ENCODE data around the gene FREM3.
"Not testable (repeated sequence)": the region's sequence is repeated elsewhere in the genome, so short reads cannot be mapped to it uniquely, and the experiment has no call there.

FREM3 gene

GRCh38 chr4:143700416-143701352 is at the start of gene FREM3:
Gene FREM3, minus strand, starts transcription at chr4:143700675. Its CDS starts 0 bp downstream, at chr4:143700675.
- no peak for DNase-seq

- no peak for DNase-seq
These were observed 45.4 kb upstream of the FREM3 start for GRCh38 chr4:143745874-143746273.

GRCh38 chr4:143743591-143743990 is 43.1 kb upstream of the FREM3 start:
- DNase-seq: no peak

- no peak for DNase-seq
These were observed 42.4 kb upstream of the FREM3 start for GRCh38 chr4:143742834-143743233.

- DNase-seq: no peak
These were observed 36.4 kb upstream of the FREM3 start for GRCh38 chr4:143736861-143737260.

GRCh38 chr4:143736061-143736460 is 35.6 kb upstream of the FREM3 start:
- DNase-seq: not testable (repeated sequence)

- DNase-seq: no peak
These were observed 27.7 kb upstream of the FREM3 start for GRCh38 chr4:143728166-143728565.

- DNase-seq: no peak
These were observed 26.2 kb upstream of the FREM3 start for GRCh38 chr4:143726714-143727113.

- DNase-seq: no peak
These were observed 20.8 kb upstream of the FREM3 start for GRCh38 chr4:143721317-143721716.

- not testable (repeated sequence) for DNase-seq
These were observed 18.3 kb upstream of the FREM3 start for GRCh38 chr4:143718748-143719147.

- no peak for DNase-seq
These were observed 13.6 kb upstream of the FREM3 start for GRCh38 chr4:143713955-143714625.

- no peak for DNase-seq
These were observed 13.1 kb upstream of the FREM3 start for GRCh38 chr4:143713553-143713952.

GRCh38 chr4:143712155-143712550 is 11.7 kb upstream of the FREM3 start:
- no peak for DNase-seq

GRCh38 chr4:143711543-143712154 is 11.2 kb upstream of the FREM3 start:
- DNase-seq: no peak

- no peak for DNase-seq
These were observed 890 bp upstream of the FREM3 start for GRCh38 chr4:143701365-143701764.

- no peak for DNase-seq
These were observed 444 bp downstream of the FREM3 start for GRCh38 chr4:143700046-143700415.

- no peak for DNase-seq
These were observed 987 bp downstream of the FREM3 start for GRCh38 chr4:143699331-143700045.

- no peak for DNase-seq
These were observed 6.6 kb downstream of the FREM3 start for GRCh38 chr4:143693856-143694255.

GRCh38 chr4:143692241-143692640 is 8.2 kb downstream of the FREM3 start:
- no peak for DNase-seq

- DNase-seq: no peak
These were observed 21.0 kb downstream of the FREM3 start for GRCh38 chr4:143679434-143679833.

GRCh38 chr4:143673629-143674028 is 26.8 kb downstream of the FREM3 start:
- DNase-seq: not testable (repeated sequence)

- no peak for DNase-seq
These were observed 31.4 kb downstream of the FREM3 start for GRCh38 chr4:143668930-143669552.

- DNase-seq: no peak
These were observed 33.0 kb downstream of the FREM3 start for GRCh38 chr4:143667461-143667860.

Data from NCI-H1105 (cell line).